HepG2 (cell line): Measurements from ENCODE around the gene TUBB4B. TPM values are rescaled to one million over a fixed set of nuclear protein-coding genes. Genes with fewer than 3 reads are reported as not detected.

Source experiments
- AKNA ChIP-seq: sonication (generic); formaldehyde crosslinking; IDR thresholded peaks from 2 replicates; pipeline ENCODE4 v1.4.0; 2020; ENCODE audit warnings: missing genetic modification reagents, borderline replicate concordance
- ARHGAP35 ChIP-seq: sonication (generic); formaldehyde crosslinking; IDR thresholded peaks from 2 replicates; pipeline ENCODE4 v1.9.0; 2022; ENCODE audit warnings: mild to moderate bottlenecking, inconsistent platforms, moderate library complexity, missing genetic modification reagents, borderline replicate concordance
- CREM ChIP-seq, 2 experiments: sonication (generic) in 1 of 2; formaldehyde crosslinking in 1 of 2; IDR thresholded peaks; 2 replicates each; pipeline versions ENCODE4 v1.4.0 to v1.6.1; 2016 to 2020; ENCODE audit warnings: antibody characterized with exemption in 1 of 2, mild to moderate bottlenecking in 1 of 2, missing genetic modification reagents in 1 of 2
- GTF3A ChIP-seq: sonication (generic); formaldehyde crosslinking; conservative IDR thresholded peaks from 2 replicates; pipeline ENCODE4 v1.4.0; 2020; ENCODE audit warnings: mild to moderate bottlenecking, missing genetic modification reagents
- NFAT5 ChIP-seq: sonication (generic); formaldehyde crosslinking; IDR thresholded peaks from 2 replicates; pipeline ENCODE4 v1.4.0; 2020; ENCODE audit warnings: missing genetic modification reagents
- PHF20 ChIP-seq: sonication (generic); formaldehyde crosslinking; IDR thresholded peaks from 2 replicates; pipeline ENCODE4 v1.5.0; 2020; ENCODE audit warnings: mild to moderate bottlenecking, missing genetic modification reagents
- ZFP37 ChIP-seq: sonication (generic); formaldehyde crosslinking; IDR thresholded peaks from 2 replicates; pipeline ENCODE4 v1.4.0; 2020; ENCODE audit warnings: missing genetic modification reagents, borderline replicate concordance
- ZNF121 ChIP-seq: sonication (generic); formaldehyde crosslinking; IDR thresholded peaks from 2 replicates; pipeline ENCODE4 v1.5.0; 2020; ENCODE audit warnings: mild to moderate bottlenecking, missing genetic modification reagents
- ZNF34 ChIP-seq: sonication (generic); formaldehyde crosslinking; IDR thresholded peaks from 2 replicates; pipeline ENCODE4 v1.4.0; 2020; ENCODE audit warnings: mild to moderate bottlenecking, missing genetic modification reagents, borderline replicate concordance
- ZNF44 ChIP-seq: sonication (generic); formaldehyde crosslinking; IDR thresholded peaks from 2 replicates; pipeline ENCODE4 v1.5.1; 2020; ENCODE audit warnings: mild to moderate bottlenecking, missing genetic modification reagents
- ZNF510 ChIP-seq: sonication (generic); formaldehyde crosslinking; IDR thresholded peaks from 2 replicates; pipeline ENCODE4 v1.4.0; 2020; ENCODE audit warnings: low read depth, mild to moderate bottlenecking, missing genetic modification reagents
- polyA plus RNA-seq, 8 experiments: library from polyadenylated mRNA; depleted of rRNA in 3 of 8; stranded (reverse) in 7 of 8; unstranded in 1 of 8; fragments of >200 nt; fragmentation: Illumina TruSeq in 4 of 8; extraction: Trizol in 4 of 8; gene quantifications; 2 replicates each; pipeline versions ENCODE4 v1.2.1 to v1.2.3, GENCODE V29; 2011 to 2016; ENCODE audit warnings: low read depth in 4 of 8, missing spikeins in 1 of 8, mixed read lengths in 1 of 8; ENCODE audit not compliant: insufficient read depth in 1 of 8
- total RNA-seq, 5 experiments: library from RNA; depleted of rRNA; stranded (reverse); fragments of >200 nt; fragmentation: Illumina TruSeq; extraction: Trizol; gene quantifications; 2 replicates each; pipeline ENCODE4 v1.2.3, GENCODE V29; 2016; ENCODE audit warnings: low read depth in 1 of 5
- TF ChIP-seq, protein P1 (sequence below): sonication (generic); formaldehyde crosslinking; IDR thresholded peaks from 2 replicates; pipeline ENCODE4 v1.5.1; 2020; ENCODE audit warnings: mild to moderate bottlenecking, missing genetic modification reagents, borderline replicate concordance

TUBB4B gene
- total and polyA plus RNA-seq, 2 of the 13 experiments (the other 11 are each of a cell fraction or from before 2014, with no cell fraction given), result 182 to 412 TPM

DNA sequence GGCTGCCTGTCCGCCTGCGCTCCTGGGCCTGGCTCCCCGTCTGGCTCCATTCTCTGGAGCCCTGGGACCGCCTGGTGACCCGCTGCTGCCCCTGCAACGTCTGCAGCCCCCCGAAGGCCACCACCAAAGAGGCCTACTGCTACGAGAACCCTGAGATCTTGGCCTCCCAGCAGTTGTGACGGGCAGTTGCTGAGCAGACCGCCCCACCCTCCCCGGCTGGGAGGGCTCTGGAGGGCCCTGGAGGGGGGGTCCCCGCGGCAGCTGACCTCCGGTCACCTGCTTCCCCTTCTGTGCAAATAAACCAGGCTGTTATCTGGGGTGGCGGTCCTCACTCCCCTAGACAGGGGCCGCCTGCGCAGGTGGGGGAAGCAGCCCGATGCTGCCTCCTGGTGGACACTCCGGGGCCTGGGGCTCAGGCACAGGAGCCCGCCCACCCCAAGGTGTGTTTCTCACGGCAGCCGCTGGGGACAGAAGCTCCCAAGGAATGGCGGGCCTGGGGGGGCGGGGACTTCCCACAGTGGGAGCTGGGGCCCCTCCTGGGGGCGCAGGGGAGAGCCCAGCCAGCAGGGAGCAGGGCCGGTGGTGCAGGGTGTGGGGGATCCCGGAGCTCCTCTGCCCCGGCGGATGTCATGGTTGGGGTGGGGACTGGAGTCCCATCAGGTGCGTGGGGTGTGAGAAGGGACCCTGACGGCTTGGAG, 4.7 kb upstream of the TUBB4B start (continued):
- TF ChIP-seq CREM (IDR thresholded peaks at IDR 0.05) (peak; percentile 59; the same call in 1 of the 2 replicates), CREM (CRISPR knock-in tag; IDR thresholded peaks at IDR 0.05) (no peak), NFAT5 (CRISPR knock-in tag) (no peak), PHF20 (CRISPR knock-in tag) (no peak; the same call in none of the 2 replicates), ARHGAP35 (CRISPR knock-in tag) (no peak), ZFP37 (CRISPR knock-in tag) (no peak), ZNF121 (no peak), AKNA (CRISPR knock-in tag) (no peak), ZNF510 (CRISPR knock-in tag) (no peak), ZNF44 (no peak), ZNF34 (CRISPR knock-in tag) (no peak), GTF3A (peak; percentile 44; the same call in 1 of the 2 replicates)
- TF ChIP-seq, protein P1, sequence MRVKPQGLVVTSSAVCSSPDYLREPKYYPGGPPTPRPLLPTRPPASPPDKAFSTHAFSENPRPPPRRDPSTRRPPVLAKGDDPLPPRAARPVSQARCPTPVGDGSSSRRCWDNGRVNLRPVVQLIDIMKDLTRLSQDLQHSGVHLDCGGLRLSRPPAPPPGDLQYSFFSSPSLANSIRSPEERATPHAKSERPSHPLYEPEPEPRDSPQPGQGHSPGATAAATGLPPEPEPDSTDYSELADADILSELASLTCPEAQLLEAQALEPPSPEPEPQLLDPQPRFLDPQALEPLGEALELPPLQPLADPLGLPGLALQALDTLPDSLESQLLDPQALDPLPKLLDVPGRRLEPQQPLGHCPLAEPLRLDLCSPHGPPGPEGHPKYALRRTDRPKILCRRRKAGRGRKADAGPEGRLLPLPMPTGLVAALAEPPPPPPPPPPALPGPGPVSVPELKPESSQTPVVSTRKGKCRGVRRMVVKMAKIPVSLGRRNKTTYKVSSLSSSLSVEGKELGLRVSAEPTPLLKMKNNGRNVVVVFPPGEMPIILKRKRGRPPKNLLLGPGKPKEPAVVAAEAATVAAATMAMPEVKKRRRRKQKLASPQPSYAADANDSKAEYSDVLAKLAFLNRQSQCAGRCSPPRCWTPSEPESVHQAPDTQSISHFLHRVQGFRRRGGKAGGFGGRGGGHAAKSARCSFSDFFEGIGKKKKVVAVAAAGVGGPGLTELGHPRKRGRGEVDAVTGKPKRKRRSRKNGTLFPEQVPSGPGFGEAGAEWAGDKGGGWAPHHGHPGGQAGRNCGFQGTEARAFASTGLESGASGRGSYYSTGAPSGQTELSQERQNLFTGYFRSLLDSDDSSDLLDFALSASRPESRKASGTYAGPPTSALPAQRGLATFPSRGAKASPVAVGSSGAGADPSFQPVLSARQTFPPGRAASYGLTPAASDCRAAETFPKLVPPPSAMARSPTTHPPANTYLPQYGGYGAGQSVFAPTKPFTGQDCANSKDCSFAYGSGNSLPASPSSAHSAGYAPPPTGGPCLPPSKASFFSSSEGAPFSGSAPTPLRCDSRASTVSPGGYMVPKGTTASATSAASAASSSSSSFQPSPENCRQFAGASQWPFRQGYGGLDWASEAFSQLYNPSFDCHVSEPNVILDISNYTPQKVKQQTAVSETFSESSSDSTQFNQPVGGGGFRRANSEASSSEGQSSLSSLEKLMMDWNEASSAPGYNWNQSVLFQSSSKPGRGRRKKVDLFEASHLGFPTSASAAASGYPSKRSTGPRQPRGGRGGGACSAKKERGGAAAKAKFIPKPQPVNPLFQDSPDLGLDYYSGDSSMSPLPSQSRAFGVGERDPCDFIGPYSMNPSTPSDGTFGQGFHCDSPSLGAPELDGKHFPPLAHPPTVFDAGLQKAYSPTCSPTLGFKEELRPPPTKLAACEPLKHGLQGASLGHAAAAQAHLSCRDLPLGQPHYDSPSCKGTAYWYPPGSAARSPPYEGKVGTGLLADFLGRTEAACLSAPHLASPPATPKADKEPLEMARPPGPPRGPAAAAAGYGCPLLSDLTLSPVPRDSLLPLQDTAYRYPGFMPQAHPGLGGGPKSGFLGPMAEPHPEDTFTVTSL (CRISPR knock-in tag), result no peak; the same call in 1 of the 2 replicates
